Jurkat, Clone E6-1 (cell line): Measurements from ENCODE around the gene DHRSX.
"Not testable (repeated sequence)": the region's sequence is repeated elsewhere in the genome, so short reads cannot be mapped to it uniquely, and the experiment has no call there.

Experiments used
- DNase-seq: peaks from one replicate; pipeline ENCODE4 v3.0.0-alpha.2; 2011; ENCODE audit warnings: low read depth, low spot score
- H3K4me3 ChIP-seq: 2 replicates; pipeline ENCODE4 v1.5.1; 2011; ENCODE audit warnings: mild to moderate bottlenecking, low read length, control low read depth, moderate library complexity

The DHRSX gene

GRCh38 chrX:2462780-2463179, 38.0 kb downstream of the DHRSX start:
- no peak for DNase-seq
- no peak overlapping the region for H3K4me3 ChIP-seq

GRCh38 chrX:2462074-2462473, 38.7 kb downstream of the DHRSX start:
- DNase-seq = no peak
- no peak overlapping the region for H3K4me3 ChIP-seq

- no peak overlapping the region for H3K4me3 ChIP-seq
Observed at GRCh38 chrX:2461711-2462016, 39.1 kb downstream of the DHRSX start.

DNA sequence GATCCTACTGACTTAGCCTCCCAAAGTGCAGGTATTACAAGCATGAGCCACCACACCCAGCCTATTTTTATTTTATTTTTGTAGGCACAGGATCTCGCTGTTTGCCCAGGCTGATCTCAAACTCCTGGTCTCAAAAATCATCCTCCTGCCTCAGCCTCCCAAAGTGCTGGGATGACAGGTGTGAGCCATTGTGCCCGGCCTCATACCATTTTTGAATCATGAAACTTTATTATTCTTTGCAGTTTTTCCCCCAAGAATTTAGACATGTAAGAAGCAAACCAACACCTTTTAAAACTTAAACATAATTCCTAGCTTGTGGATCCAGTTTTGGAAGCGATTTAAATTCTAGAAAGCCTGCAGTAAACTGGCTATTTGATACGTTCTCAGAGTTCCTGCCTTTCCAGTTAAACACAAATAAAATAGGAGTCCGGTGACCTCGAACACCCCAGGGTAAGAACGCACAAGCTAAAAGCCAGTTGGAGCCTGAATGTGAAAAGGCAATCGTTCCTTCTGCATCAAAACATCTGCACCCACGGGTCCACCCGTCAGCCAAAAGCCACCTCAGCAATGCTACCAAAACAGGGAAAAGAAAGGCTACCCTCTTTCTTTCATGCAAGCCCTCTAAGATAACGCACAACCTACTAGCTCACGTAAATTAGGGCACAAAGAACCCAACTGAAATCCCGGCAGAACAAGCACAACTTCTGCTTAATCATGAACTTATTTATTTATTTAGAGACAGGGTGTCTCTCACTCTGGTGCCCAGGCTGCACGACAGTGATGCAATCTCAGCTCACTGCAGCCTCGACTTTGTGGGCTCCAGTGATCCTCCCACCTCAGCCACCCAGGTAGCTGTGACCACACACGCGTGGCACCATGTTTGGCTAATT, 39.7 kb downstream of the DHRSX start:
- H3K4me3 ChIP-seq, DNase-seq: not testable (repeated sequence)

More at GRCh38 chrX:2461711-2462016, 39.1 kb downstream of the DHRSX start:
- no peak for DNase-seq

- not testable (repeated sequence) for H3K4me3 ChIP-seq, DNase-seq
Observed at GRCh38 chrX:2460048-2460447, 40.7 kb downstream of the DHRSX start.

DNA sequence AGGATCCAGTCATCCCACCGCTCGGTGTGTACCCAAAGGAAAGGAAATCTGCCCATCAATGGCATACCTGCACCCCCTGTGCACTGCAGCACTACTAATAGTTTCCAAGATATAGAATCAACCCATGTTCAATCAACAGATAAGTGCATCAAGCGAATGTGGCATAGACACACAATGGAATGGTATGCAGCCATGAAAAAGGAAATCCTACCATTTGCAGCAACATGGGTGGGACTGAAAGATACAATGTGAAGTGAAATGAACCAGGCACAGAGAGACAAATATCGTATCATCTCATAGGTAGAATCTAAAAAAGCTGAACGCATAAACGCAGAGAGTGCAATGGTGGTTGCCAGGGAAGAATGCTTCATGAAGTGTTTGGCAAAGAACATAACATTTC, 42.5 kb downstream of the DHRSX start:
- no peak for DNase-seq
- H3K4me3 ChIP-seq = no peak overlapping the region

- DNase-seq = no peak
- no peak overlapping the region for H3K4me3 ChIP-seq
Observed at GRCh38 chrX:2457289-2458133, 43.3 kb downstream of the DHRSX start.

GRCh38 chrX:2456091-2456490, 44.7 kb downstream of the DHRSX start:
- not testable (repeated sequence) for DNase-seq, H3K4me3 ChIP-seq

- H3K4me3 ChIP-seq = not testable (repeated sequence)
Observed at GRCh38 chrX:2454620-2455019, 46.2 kb downstream of the DHRSX start.

DNA sequence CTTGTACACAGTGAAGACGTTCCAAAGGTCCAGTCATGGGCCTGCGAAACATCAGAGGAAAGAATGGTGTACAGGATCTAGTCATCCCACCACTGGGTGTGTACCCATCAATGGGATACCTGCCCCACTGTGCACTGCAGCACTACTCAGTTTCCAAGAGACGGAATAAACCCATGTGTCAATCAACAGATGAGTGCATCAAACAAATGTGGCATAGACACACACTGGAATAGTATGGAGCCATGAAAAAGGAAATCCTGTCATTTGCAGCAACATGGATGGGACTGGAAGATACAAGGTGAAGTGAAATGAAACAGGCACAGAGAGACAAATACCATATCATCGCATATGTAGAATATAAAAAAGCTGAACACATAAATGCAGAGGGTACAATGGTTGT, 48.0 kb downstream of the DHRSX start:
- H3K4me3 ChIP-seq = no peak overlapping the region
- no peak for DNase-seq

More at GRCh38 chrX:2454620-2455019, 46.2 kb downstream of the DHRSX start:
- DNase-seq = not testable (repeated sequence)

GRCh38 chrX:2452317-2452784, 48.4 kb downstream of the DHRSX start:
- no peak for DNase-seq
- no peak overlapping the region for H3K4me3 ChIP-seq

- H3K4me3 ChIP-seq = no peak overlapping the region
- peak; percentile 23 for DNase-seq
Observed at GRCh38 chrX:2451501-2452316, 49.1 kb downstream of the DHRSX start.

DNA sequence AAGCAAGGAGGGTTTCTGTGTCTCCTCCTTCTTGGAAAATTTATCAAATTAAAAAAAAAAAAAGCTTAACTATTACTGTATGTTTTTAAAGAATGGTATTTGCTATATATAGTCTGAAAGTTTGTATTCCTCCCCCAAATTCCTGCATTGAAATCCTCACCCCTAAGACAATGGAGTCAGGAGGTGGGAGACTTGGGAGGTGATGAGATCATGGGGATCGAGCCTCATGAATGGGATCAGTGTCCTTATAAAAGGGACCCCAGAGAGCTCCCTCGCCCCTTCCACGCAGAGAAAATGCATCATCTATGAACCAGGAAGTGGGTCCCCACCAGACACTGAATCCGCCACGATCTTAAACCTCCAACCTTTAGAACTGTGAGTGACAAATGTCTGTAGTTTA, 50.1 kb downstream of the DHRSX start:
- DNase-seq = no peak
- no peak overlapping the region for H3K4me3 ChIP-seq

DNA sequence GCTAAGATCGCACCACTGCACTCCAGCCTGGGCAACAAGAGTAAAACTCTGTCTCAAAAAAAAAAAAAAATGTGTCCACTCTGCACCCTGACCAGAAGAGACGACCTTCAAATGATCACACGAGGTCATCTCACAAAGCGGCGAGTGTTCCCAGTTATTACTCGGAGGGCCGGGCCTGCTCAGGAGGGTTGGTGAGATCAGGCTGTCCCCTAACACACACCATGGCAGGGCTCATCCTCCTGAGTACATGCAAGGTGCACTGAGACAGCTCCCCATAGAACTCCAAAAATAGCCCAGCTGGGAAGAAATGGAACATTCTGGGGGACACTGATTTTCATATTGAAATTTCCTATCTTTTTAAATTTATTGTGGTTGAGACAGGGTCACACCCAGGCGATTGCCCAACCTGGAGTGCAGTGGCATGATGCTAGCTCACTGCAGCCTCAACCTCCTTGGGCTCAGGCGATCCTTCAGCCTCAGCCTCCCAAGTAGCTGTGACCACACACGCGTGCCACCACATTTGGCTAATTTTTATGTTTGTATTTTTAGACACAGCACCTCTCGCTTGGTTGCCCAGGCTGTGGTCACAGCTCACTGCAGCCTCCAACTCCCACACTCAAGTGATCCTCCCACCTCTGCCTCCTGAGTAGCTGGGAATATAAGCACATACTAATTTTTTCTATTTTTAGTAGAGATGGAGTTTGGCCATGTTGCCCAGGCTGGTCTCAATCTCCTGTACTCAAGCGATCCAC, 51.5 kb downstream of the DHRSX start:
- no peak for DNase-seq
- no peak overlapping the region for H3K4me3 ChIP-seq

- no peak overlapping the region for H3K4me3 ChIP-seq
Observed at GRCh38 chrX:2447484-2447883, 53.3 kb downstream of the DHRSX start.

GRCh38 chrX:2446815-2447214, 54.0 kb downstream of the DHRSX start:
- no peak overlapping the region for H3K4me3 ChIP-seq
- DNase-seq = no peak

More at GRCh38 chrX:2447484-2447883, 53.3 kb downstream of the DHRSX start:
- no peak for DNase-seq

DNA sequence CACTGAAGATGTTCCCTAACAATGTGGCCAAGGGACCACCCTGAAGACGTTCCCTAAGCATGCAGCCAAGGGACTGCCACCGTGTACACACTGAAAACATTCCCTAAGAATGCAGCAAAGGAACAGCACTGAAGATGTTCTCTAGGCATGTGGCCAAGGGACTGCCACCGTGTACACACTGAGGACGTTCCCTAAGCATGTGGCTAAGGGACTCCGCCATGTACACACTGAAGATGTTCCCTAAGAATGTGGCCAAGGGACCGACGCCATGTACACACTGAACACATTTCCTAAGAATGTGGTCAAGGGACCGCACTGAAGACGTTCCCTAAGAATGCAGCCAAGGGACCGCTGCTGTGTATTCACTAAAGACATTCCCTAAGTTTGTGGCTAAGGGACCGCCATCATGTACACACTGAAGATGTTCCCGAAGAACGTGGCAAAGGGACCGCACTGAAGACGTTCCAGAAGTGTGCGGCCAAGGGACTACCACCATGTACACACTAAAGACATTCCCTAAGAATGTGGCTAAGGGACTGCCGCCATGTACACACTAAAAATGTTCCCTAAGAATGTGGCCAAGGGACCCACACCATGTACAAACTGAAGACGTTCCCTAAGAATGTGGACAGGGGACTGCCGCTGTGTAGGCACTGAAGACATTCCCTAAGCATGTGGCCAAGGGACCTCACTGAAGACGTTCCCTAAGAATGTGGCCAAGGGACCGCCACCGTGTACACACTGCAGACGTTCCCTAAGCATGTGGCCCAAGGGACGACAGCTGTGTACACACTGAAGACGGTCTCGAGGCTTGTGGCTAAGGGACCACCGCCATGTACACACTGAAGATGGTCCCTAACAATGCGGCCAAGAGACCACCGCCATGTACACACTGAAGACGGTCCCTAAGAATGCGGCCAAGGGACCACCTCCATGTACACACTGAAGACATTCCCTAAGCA, 54.8 kb downstream of the DHRSX start:
- no peak for DNase-seq
- H3K4me3 ChIP-seq = no peak overlapping the region

GRCh38 chrX:2442694-2443093, 58.1 kb downstream of the DHRSX start:
- no peak overlapping the region for H3K4me3 ChIP-seq
- no peak for DNase-seq
